ENCODE results near the gene SLC2A8. TPM values are rescaled to one million over a fixed set of nuclear protein-coding genes. Genes with fewer than 3 reads are reported as not detected.

Gene SLC2A8
- total RNA-seq, 1 experiment from 2014 or later = 144 TPM

DNA sequence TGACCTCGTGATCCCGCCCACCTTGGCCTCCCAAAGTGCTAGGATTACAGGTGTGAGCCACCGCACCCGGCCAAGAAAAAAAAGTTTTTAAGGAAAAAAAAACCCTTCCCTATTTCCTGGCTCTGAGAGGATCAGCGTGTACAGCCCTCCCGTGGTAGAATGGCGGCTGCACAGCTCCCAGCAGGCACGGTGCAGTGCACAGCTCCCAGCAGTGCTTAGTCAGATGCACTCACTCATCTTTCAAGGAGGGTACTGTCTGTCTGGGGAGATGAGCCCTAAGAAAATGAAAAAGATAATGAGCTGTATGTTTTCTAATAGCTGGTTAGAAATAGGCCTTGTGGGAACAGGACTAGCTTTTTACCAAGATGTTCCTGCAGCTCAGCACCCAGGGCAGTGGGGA is 36.7 kb upstream of the SLC2A8 start:
- Mint-ChIP-seq H3K36me3 (ENCODE audit: insufficient read depth, unreplicated experiment) (no peaks in the 10 kb centered on the region), H3K9me3 (ENCODE audit: unreplicated experiment) (no peaks in the 10 kb centered on the region), H3K4me3 (ENCODE audit: unreplicated experiment) (no peak overlapping the region), H3K27me3 (ENCODE audit: insufficient read depth, unreplicated experiment) (no peaks in the 10 kb centered on the region), H3K4me1 (ENCODE audit: low read depth, unreplicated experiment) (peaks cover 24% of the 10 kb centered on the region), H3K27ac (ENCODE audit: unreplicated experiment) (no peak overlapping the region)
- CTCF ChIA-PET = interaction anchor here (0.6 to 1.9 kb wide), 10 partner anchors 28 to 575 kb away, joined by 3 to 54 read pairs (median 6); partner anchors contain the start of genes LRSAM1, RPL12 and SLC2A8
- no peak for DNase-seq
- POLR2A ChIA-PET = interaction anchor here (1.9 kb wide), 1 partner anchor 37 kb away, joined by 17 read pairs; the partner anchor contains the start of gene SLC2A8
- Histone ChIP-seq H3K27me3 (replicated peaks; ENCODE audit: control insufficient read depth, insufficient read depth, low read length) (no peaks in the 10 kb centered on the region), H3K9me3 (no peaks in the 10 kb centered on the region), H3K4me3 (ENCODE audit: low read depth, low read length) (no peak overlapping the region), H3K4me1 (peaks cover 12% of the 10 kb centered on the region), H3K36me3 (ENCODE audit: control insufficient read depth, insufficient read depth, low read length) (no peaks in the 10 kb centered on the region)
- BruUV-seq (replicated peaks) = no TSS peak
- TF ChIP-seq CTCF (IDR thresholded peaks at IDR 0.05; ENCODE audit: insufficient read depth in 1 of 2, low read depth in 1 of 2, low read length in 1 of 2, severe bottlenecking in 1 of 2, unreplicated experiment in 1 of 2) = no peak
- intact Hi-C loops (cut with micrococcal nuclease; ENCODE audit: unreplicated experiment) = loop anchor here (2.0 kb wide), 2 partner anchors 47 to 65 kb away; partner anchors contain the start of gene ZNF79

DNA sequence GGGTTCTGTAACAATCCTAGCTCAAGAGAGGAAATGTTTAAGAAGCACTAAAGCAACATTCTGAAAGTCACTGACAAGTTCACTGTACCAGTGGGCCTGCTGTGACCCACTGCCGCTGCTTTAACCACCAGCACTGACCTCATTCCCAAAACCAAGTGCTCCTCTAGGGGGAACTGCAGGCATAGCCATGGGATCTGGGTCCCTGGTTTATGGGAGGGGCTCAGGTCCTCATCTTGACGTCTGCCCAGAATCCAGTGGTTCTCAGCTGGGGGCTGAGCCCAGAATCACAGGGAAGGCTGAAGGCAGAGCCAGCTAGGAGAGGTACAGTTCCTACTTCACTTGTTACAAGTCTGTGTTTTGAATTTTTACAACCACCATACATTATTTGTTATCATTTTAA is 36.1 kb upstream of the SLC2A8 start:
- Mint-ChIP-seq H3K27me3 (ENCODE audit: insufficient read depth, unreplicated experiment) (no peaks in the 10 kb centered on the region), H3K4me1 (ENCODE audit: low read depth, unreplicated experiment) (peaks cover 18% of the 10 kb centered on the region), H3K9me3 (ENCODE audit: unreplicated experiment) (no peaks in the 10 kb centered on the region), H3K36me3 (ENCODE audit: insufficient read depth, unreplicated experiment) (no peaks in the 10 kb centered on the region), H3K27ac (ENCODE audit: unreplicated experiment) (peak overlapping the region; percentile 70), H3K4me3 (ENCODE audit: unreplicated experiment) (no peak overlapping the region)
- Histone ChIP-seq H3K36me3 (ENCODE audit: control insufficient read depth, insufficient read depth, low read length) (no peaks in the 10 kb centered on the region), H3K27me3 (replicated peaks; ENCODE audit: control insufficient read depth, insufficient read depth, low read length) (no peaks in the 10 kb centered on the region), H3K4me1 (peaks cover 12% of the 10 kb centered on the region), H3K9me3 (no peaks in the 10 kb centered on the region), H3K4me3 (ENCODE audit: low read depth, low read length) (no peak overlapping the region)
- peak; percentile 79 to 81 for DNase-seq
- TF ChIP-seq CTCF (IDR thresholded peaks at IDR 0.05; ENCODE audit: insufficient read depth in 1 of 2, low read depth in 1 of 2, low read length in 1 of 2, severe bottlenecking in 1 of 2, unreplicated experiment in 1 of 2) = peak; percentile 66 to 75
- ChIA-PET CTCF (interaction anchor here (0.6 to 1.9 kb wide), 12 partner anchors 10 to 575 kb away, joined by 3 to 54 read pairs (median 5); partner anchors contain the start of genes LRSAM1, RPL12 and SLC2A8), POLR2A (interaction anchor here (0.6 to 1.9 kb wide), 3 partner anchors 33 to 39 kb away, joined by 3 to 17 read pairs (median 3); partner anchors contain the start of gene SLC2A8)
- intact Hi-C loops (cut with micrococcal nuclease; ENCODE audit: unreplicated experiment) = loop anchor here (1.0 to 2.0 kb wide), 4 partner anchors 37 to 64 kb away; partner anchors contain the start of gene ZNF79
- BruUV-seq (replicated peaks) = no TSS peak

- Histone ChIP-seq H3K36me3 (ENCODE audit: control insufficient read depth, insufficient read depth, low read length) (no peaks in the 10 kb centered on the region), H3K4me1 (peaks cover 12% of the 10 kb centered on the region), H3K9me3 (no peaks in the 10 kb centered on the region), H3K4me3 (ENCODE audit: low read depth, low read length) (no peak overlapping the region), H3K27me3 (replicated peaks; ENCODE audit: control insufficient read depth, insufficient read depth, low read length) (no peaks in the 10 kb centered on the region)
- POLR2A ChIA-PET = interaction anchor here (0.6 to 1.9 kb wide), 3 partner anchors 32 to 38 kb away, joined by 3 to 17 read pairs (median 3); partner anchors contain the start of gene SLC2A8
- TF ChIP-seq CTCF (IDR thresholded peaks at IDR 0.05; ENCODE audit: insufficient read depth in 1 of 2, low read depth in 1 of 2, low read length in 1 of 2, severe bottlenecking in 1 of 2, unreplicated experiment in 1 of 2) = no peak
- CTCF ChIA-PET = interaction anchor here (0.7 to 1.9 kb wide), 11 partner anchors 9 to 137 kb away, joined by 3 to 54 read pairs (median 5); partner anchors contain the start of genes LRSAM1, RPL12 and SLC2A8
- Mint-ChIP-seq H3K4me1 (ENCODE audit: low read depth, unreplicated experiment) (peaks cover 18% of the 10 kb centered on the region), H3K27me3 (ENCODE audit: insufficient read depth, unreplicated experiment) (no peaks in the 10 kb centered on the region), H3K9me3 (ENCODE audit: unreplicated experiment) (no peaks in the 10 kb centered on the region), H3K36me3 (ENCODE audit: insufficient read depth, unreplicated experiment) (no peaks in the 10 kb centered on the region), H3K4me3 (ENCODE audit: unreplicated experiment) (no peak overlapping the region), H3K27ac (ENCODE audit: unreplicated experiment) (peak overlapping the region; percentile 70)
- BruUV-seq (replicated peaks) = no TSS peak
- intact Hi-C loops (cut with micrococcal nuclease; ENCODE audit: unreplicated experiment) = loop anchor here (1.0 to 2.0 kb wide), 4 partner anchors 37 to 63 kb away; partner anchors contain the start of gene ZNF79
- DNase-seq = no peak
These were observed 35.4 kb upstream of the SLC2A8 start for GRCh38 chr9:127361561-127361960.
